HK-2 (cell line): ENCODE measurements around the gene ENDOU.
A peak's percentile ranks its signal among the peaks of the same experiment; 100 is the strongest.

ENCODE experiments used
- DNase-seq: peaks from one replicate; pipeline ENCODE4 v3.0.0-alpha.2; 2018; ENCODE audit not compliant: unreplicated experiment

Gene ENDOU

GRCh38 chr12:47725091-47725772 is at the start of gene ENDOU:
ENDOU (minus strand) TSS chr12:47725490; CDS start chr12:47725413, 77 bp downstream.
- DNase-seq, result no peak

- DNase-seq, result no peak
These were observed 49.4 kb upstream of the ENDOU start for GRCh38 chr12:47774663-47775062.

- DNase-seq, result no peak
These were observed 48.7 kb upstream of the ENDOU start for GRCh38 chr12:47773858-47774580.

- peak; percentile 71 for DNase-seq
These were observed 48.0 kb upstream of the ENDOU start, which contains the start of gene SLC48A1 for GRCh38 chr12:47773062-47773857. SLC48A1 (plus strand) TSS chr12:47773238; CDS start chr12:47773305, 67 bp downstream.

- no peak for DNase-seq
These were observed 47.4 kb upstream of the ENDOU start for GRCh38 chr12:47772738-47773061.

GRCh38 chr12:47772094-47772660 is 46.9 kb upstream of the ENDOU start:
- no peak for DNase-seq

GRCh38 chr12:47771304-47771703 is 46.0 kb upstream of the ENDOU start:
- no peak for DNase-seq

GRCh38 chr12:47770086-47770726 is 44.9 kb upstream of the ENDOU start:
- no peak for DNase-seq

GRCh38 chr12:47769234-47770085 is 44.2 kb upstream of the ENDOU start:
- DNase-seq, result no peak

- peak; percentile 51 for DNase-seq
These were observed 43.1 kb upstream of the ENDOU start for GRCh38 chr12:47768323-47768811.

GRCh38 chr12:47767216-47767724 is 42.0 kb upstream of the ENDOU start:
- DNase-seq, result no peak

- DNase-seq, result no peak
These were observed 41.4 kb upstream of the ENDOU start for GRCh38 chr12:47766502-47767215.

GRCh38 chr12:47763481-47764346 is 38.4 kb upstream of the ENDOU start:
- DNase-seq, result peak; percentile 95

GRCh38 chr12:47762850-47763465 is 37.7 kb upstream of the ENDOU start:
- no peak for DNase-seq

- DNase-seq, result peak; percentile 91
These were observed 33.8 kb upstream of the ENDOU start, which contains the start of gene RAPGEF3 for GRCh38 chr12:47758834-47759690. RAPGEF3 (minus strand) TSS chr12:47758880; CDS start chr12:47758556, 324 bp downstream.

- no peak for DNase-seq
These were observed 33.2 kb upstream of the ENDOU start for GRCh38 chr12:47758584-47758833.

- no peak for DNase-seq
These were observed 32.7 kb upstream of the ENDOU start for GRCh38 chr12:47757840-47758583.
